Fibroblast of mammary gland (primary cell): ENCODE data around the gene ABHD8.

Experiments used
- DNase-seq: peaks from one replicate; pipeline ENCODE4 v3.0.0-alpha.2; 2010; ENCODE audit warnings: low read depth
- H3K4me3 ChIP-seq: 2 replicates; pipeline ENCODE4 v1.5.1; 2011; ENCODE audit warnings: low read depth, mild to moderate bottlenecking, low read length, moderate library complexity; ENCODE audit not compliant: control insufficient read depth
- TF ChIP-seq, protein P1 (sequence below): conservative IDR thresholded peaks from 2 replicates; pipeline ENCODE4 v1.5.1; 2011; ENCODE audit warnings: low read depth, low read length, inconsistent platforms; ENCODE audit not compliant: control insufficient read depth, insufficient read depth

Gene ABHD8

DNA sequence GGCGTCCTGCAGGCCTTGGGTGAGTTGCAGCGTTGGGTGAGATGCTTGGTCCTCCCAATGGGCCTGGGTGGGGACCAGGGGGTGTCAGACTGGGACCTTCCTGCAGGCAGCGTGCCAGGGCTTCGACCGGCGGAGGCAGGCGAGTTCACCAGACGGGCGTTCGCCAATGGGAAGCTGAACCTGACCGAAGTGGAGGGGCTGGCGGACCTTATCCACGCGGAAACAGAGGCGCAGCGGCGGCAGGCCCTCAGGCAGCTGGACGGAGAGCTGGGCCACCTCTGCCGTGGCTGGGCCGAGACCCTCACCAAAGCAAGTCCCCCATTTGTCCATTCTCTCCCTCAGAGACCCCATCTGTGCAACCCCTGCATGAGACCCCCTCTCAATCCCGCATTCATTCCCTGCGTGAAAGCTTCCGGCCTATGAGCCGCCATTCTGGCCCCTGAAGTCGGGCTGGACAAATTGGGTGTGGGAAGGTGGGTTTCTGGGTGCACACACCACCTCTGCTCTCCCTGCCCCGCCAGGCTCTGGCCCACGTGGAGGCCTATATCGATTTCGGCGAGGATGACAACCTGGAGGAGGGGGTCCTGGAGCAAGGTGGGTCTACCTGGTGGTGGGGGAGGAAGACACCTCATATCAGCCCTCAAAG is 35.3 kb upstream of the ABHD8 start:
- H3K4me3 ChIP-seq: peak overlapping the region; percentile 95
- no peak for DNase-seq
- TF ChIP-seq, protein P1, sequence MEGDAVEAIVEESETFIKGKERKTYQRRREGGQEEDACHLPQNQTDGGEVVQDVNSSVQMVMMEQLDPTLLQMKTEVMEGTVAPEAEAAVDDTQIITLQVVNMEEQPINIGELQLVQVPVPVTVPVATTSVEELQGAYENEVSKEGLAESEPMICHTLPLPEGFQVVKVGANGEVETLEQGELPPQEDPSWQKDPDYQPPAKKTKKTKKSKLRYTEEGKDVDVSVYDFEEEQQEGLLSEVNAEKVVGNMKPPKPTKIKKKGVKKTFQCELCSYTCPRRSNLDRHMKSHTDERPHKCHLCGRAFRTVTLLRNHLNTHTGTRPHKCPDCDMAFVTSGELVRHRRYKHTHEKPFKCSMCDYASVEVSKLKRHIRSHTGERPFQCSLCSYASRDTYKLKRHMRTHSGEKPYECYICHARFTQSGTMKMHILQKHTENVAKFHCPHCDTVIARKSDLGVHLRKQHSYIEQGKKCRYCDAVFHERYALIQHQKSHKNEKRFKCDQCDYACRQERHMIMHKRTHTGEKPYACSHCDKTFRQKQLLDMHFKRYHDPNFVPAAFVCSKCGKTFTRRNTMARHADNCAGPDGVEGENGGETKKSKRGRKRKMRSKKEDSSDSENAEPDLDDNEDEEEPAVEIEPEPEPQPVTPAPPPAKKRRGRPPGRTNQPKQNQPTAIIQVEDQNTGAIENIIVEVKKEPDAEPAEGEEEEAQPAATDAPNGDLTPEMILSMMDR: no peak

DNA sequence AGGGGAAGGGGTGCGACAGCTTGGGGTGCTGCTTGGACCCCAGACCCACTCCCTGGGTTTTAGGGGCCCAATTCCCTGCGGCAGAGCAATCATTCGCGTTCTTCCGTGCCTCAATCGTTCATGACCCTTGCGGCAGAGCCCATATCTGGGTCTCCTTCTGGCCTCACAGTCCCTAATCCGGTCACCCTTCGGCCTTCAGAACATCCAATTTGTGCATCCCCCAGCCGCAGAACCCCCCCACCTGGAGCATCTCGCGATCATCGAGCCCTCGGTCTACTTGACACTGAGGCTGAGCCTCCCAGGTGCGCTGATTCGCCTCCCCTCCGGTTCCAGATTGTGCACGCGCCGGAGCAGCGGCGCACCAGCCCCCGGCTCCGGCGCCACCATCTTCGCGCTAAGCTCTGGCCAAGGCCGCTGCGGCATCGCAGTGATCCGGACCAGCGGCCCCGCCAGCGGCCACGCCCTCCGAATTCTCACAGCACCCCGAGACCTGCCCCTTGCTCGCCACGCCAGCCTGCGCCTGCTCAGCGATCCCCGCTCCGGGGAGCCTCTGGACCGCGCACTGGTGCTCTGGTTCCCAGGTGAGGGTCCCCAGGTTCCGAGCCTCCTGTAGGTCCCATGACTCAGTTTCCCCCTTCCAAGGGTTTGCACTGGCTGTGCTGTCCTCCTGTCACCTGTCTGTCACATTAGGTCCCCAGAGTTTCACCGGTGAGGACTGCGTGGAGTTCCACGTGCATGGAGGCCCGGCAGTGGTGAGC is 34.6 kb upstream of the ABHD8 start:
- DNase-seq: no peak
- TF ChIP-seq, protein P1: no peak
- H3K4me3 ChIP-seq: peak overlapping the region; percentile 95

DNA sequence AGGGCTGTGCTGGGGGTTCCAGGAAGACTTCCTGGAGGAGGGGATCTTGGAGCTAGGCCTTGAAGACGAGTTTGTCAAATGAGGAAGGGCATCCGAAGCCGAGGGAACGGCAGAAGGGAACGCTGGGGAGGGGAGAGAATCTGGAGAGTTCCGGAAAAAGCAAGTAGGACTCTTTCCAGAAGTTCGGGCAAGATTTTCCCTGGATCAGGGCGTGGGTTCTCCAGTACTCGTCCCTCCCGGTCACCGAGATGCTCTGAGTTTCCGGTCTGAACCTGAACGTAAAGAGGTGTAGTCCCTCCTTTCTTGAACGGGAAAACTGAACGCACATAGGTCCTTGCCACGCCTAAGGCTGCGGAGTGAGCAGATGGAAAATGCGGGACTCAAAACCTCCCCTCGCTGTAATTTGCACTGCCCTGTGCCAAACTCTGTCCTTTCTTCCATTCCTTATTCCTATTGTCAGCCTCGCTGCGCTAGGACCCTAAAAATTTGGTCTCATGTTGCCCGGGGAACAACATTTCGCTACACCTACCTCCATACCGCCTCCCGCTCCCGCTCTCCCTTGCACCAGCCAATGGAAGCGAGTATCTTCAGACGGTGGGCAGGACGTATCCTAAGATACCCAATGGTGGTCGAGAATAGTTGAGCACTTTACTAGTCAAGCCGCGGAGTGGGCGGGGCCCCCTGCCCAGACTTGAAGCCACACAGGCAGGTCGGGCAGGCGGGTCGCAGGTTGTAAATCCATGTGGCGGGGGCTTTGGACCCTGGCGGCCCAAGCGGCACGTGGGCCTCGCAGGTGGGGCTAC is 33.8 kb upstream of the ABHD8 start, which contains the start of gene GTPBP3:
Gene GTPBP3 (plus strand): TSS at position 682 of the 803 bp plus-strand sequence. CDS start 59 bp downstream, at position 741.
- DNase-seq: peak; percentile 98
- peak within 1 kb of the TSS; percentile 95 for H3K4me3 ChIP-seq
- TF ChIP-seq, protein P1: no peak

DNA sequence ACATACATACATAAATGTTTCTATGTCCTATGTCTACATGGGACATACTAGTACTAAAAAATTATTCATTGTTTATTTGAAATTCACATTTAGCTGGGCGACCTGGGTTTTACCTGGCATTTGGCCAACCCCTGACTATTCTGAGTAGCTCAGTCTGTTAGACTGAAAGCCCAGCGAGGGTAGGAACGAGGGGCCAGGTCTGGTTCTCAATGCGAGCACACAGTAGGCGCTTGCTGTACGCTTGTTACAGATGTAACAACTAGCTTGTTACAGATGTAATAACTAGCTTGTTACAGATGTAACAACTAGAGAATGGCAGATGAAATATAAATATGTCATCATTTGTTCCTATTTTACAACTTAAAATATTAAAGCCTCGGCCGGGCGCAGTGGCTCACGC is 32.4 kb upstream of the ABHD8 start:
- DNase-seq: no peak
- H3K4me3 ChIP-seq: no peak overlapping the region
- TF ChIP-seq, protein P1: no peak

DNA sequence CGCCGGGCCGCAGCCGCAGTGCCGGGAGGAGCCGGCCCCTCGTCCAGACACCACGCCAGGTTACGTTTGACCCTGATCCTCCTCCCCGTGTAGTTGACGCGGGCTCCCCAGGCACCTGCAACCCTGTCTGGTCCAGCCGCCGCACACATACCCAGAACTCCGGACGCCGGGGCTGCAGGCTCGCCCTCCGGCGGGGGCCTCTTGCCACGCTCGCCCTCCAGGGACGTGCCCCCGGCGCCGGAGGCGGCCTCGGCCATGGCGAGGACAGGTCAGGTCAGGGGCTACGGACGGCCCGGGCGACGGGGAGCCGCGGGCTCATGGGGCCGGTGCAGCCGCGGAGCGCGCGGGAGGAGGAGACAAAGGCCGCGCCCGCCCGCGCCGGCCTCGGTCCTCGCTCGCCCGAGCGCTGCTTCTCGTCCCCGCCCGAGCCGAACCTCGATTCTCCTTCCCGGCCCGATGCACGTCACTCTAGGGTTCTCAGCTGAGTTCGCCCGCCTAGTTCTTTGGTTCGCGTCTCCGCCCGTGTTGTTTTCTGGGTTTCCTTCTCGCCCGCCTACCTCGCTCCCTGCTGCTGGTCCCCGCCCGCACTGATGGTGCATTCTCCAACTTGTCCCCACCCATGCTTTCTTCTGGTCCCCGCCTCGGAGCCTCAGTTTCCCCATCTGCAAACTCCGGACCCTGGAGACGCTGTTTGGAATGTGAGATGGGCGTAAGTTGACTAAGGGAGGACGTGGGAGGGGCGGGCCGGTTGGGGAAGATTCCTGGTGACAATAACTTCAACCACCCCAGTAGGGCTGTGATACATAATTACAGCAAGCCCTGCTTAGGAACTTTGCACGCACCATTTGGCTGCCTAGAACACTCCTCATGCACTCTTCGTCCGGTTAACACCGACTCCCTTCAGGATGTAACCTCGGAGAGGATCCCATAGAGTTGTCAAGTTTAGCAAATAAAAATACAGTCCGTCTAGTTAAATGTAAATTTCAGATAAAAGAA is 31.5 kb upstream of the ABHD8 start, which contains the start of gene ANO8:
Gene ANO8 (minus strand): TSS at position 442 of the 996 bp plus-strand sequence. CDS start 185 bp downstream, at position 257.
- TF ChIP-seq, protein P1: no peak
- peak within 1 kb of the TSS; percentile 55 for H3K4me3 ChIP-seq
- DNase-seq: peak; percentile 99
